ENCODE data around the gene MAPK14.

GRCh38 chr6:36061236-36061635, 33.6 kb downstream of the MAPK14 start:
- TF ChIP-seq CTCF (conservative IDR thresholded peaks at IDR 0.05 in 1 of 2, IDR thresholded peaks at IDR 0.05 in 1 of 2; ENCODE audit: low read depth in 1 of 2, low read length in 2 of 2) (no peak), EZH2 (IDR thresholded peaks at IDR 0.05; ENCODE audit: low read length, missing control alignments) (no peak)

Measured in fibroblast of lung (primary cell).